ENCODE data around the gene CNOT10.

- no peak for TF ChIP-seq CTCF (IDR thresholded peaks at IDR 0.05; ENCODE audit: low read depth, low read length)
- TF ChIP-seq POLR2A (IDR thresholded peaks at IDR 0.05; ENCODE audit: extremely low read depth, insufficient read length): no peak
- TF ChIP-seq MAX (IDR thresholded peaks at IDR 0.05; ENCODE audit: low read depth, low read length): peak; percentile 34; the same call in 1 of the 2 replicates
- TF ChIP-seq MYC (IDR thresholded peaks at IDR 0.05; ENCODE audit: low read depth, low read length): no peak; the same call in 1 of the 2 replicates
These were observed 676 bp downstream of the CNOT10 start for GRCh38 chr3:32685543-32686185.

Data from NB4 (cell line).